ENCODE results near the gene CLPSL1. TPM values are rescaled to one million over a fixed set of nuclear protein-coding genes. Genes with fewer than 3 reads are reported as not detected.

Gene CLPSL1
- total and polyA plus RNA-seq, 2 experiments from 2014 or later: not detected

GRCh38 chr6:35795453-35796071, 14.7 kb downstream of the CLPSL1 start:
- ATAC-seq: no peak
- Histone ChIP-seq H3K79me2 (replicated peaks; ENCODE audit: insufficient read depth) (no peaks in the 10 kb centered on the region), H3K27ac (ENCODE audit: low read depth) (no peak overlapping the region), H3K4me3 (no peak overlapping the region), H3K36me3 (ENCODE audit: insufficient read depth) (no peaks in the 10 kb centered on the region), H3F3A (replicated peaks; ENCODE audit: low read depth) (peaks cover 6% of the 10 kb centered on the region; the same call in 1 of the 2 replicates), H3K4me2 (no peak overlapping the region), H2AFZ (no peak overlapping the region), H3K27me3 (ENCODE audit: insufficient read depth) (no peaks in the 10 kb centered on the region), H4K20me1 (replicated peaks; ENCODE audit: insufficient read depth) (no peaks in the 10 kb centered on the region), H3K9me2 (ENCODE audit: insufficient read depth) (peaks cover 14% of the 10 kb centered on the region; the same call in 1 of the 2 replicates), H3K4me1 (ENCODE audit: insufficient read depth) (peaks cover 8% of the 10 kb centered on the region)
- TF ChIP-seq EZH2 (IDR thresholded peaks at IDR 0.05; ENCODE audit: low read depth, unreplicated experiment): no peak
- TF ChIP-seq ZNF331 (CRISPR knock-in tag; IDR thresholded peaks at IDR 0.05; ENCODE audit: low read depth): no peak
- TF ChIP-seq JUNB (IDR thresholded peaks at IDR 0.05; ENCODE audit: unreplicated experiment): no peak
- TF ChIP-seq ETS1 (IDR thresholded peaks at IDR 0.05): no peak
- TF ChIP-seq STAT1 (IDR thresholded peaks at IDR 0.05; ENCODE audit: unreplicated experiment): no peak
- TF ChIP-seq CREB1 (CRISPR knock-in tag; IDR thresholded peaks at IDR 0.05; ENCODE audit: low read depth): no peak
- no peak for TF ChIP-seq CTCF (conservative IDR thresholded peaks at IDR 0.05; ENCODE audit: low read depth in 2 of 2)
- TF ChIP-seq, protein P1, sequence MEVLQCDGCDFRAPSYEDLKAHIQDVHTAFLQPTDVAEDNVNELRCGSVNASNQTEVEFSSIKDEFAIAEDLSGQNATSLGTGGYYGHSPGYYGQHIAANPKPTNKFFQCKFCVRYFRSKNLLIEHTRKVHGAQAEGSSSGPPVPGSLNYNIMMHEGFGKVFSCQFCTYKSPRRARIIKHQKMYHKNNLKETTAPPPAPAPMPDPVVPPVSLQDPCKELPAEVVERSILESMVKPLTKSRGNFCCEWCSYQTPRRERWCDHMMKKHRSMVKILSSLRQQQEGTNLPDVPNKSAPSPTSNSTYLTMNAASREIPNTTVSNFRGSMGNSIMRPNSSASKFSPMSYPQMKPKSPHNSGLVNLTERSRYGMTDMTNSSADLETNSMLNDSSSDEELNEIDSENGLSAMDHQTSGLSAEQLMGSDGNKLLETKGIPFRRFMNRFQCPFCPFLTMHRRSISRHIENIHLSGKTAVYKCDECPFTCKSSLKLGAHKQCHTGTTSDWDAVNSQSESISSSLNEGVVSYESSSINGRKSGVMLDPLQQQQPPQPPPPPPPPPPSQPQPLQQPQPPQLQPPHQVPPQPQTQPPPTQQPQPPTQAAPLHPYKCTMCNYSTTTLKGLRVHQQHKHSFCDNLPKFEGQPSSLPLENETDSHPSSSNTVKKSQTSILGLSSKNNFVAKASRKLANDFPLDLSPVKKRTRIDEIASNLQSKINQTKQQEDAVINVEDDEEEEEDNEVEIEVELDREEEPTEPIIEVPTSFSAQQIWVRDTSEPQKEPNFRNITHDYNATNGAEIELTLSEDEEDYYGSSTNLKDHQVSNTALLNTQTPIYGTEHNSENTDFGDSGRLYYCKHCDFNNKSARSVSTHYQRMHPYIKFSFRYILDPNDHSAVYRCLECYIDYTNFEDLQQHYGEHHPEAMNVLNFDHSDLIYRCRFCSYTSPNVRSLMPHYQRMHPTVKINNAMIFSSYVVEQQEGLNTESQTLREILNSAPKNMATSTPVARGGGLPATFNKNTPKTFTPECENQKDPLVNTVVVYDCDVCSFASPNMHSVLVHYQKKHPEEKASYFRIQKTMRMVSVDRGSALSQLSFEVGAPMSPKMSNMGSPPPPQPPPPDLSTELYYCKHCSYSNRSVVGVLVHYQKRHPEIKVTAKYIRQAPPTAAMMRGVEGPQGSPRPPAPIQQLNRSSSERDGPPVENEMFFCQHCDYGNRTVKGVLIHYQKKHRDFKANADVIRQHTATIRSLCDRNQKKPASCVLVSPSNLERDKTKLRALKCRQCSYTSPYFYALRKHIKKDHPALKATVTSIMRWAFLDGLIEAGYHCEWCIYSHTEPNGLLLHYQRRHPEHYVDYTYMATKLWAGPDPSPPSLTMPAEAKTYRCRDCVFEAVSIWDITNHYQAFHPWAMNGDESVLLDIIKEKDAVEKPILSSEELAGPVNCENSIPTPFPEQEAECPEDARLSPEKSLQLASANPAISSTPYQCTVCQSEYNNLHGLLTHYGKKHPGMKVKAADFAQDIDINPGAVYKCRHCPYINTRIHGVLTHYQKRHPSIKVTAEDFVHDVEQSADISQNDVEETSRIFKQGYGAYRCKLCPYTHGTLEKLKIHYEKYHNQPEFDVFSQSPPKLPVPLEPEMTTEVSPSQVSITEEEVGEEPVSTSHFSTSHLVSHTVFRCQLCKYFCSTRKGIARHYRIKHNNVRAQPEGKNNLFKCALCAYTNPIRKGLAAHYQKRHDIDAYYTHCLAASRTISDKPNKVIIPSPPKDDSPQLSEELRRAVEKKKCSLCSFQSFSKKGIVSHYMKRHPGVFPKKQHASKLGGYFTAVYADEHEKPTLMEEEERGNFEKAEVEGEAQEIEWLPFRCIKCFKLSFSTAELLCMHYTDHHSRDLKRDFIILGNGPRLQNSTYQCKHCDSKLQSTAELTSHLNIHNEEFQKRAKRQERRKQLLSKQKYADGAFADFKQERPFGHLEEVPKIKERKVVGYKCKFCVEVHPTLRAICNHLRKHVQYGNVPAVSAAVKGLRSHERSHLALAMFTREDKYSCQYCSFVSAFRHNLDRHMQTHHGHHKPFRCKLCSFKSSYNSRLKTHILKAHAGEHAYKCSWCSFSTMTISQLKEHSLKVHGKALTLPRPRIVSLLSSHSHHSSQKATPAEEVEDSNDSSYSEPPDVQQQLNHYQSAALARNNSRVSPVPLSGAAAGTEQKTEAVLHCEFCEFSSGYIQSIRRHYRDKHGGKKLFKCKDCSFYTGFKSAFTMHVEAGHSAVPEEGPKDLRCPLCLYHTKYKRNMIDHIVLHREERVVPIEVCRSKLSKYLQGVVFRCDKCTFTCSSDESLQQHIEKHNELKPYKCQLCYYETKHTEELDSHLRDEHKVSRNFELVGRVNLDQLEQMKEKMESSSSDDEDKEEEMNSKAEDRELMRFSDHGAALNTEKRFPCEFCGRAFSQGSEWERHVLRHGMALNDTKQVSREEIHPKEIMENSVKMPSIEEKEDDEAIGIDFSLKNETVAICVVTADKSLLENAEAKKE (CRISPR knock-in tag; IDR thresholded peaks at IDR 0.05): no peak
- no peak for TF ChIP-seq POLR2AphosphoS5 (IDR thresholded peaks at IDR 0.05; ENCODE audit: low read depth)
- no peak for TF ChIP-seq NANOG (IDR thresholded peaks at IDR 0.05; ENCODE audit: borderline replicate concordance)
- TF ChIP-seq ZNF114 (CRISPR knock-in tag; IDR thresholded peaks at IDR 0.05): no peak
- TF ChIP-seq REST (IDR thresholded peaks at IDR 0.05; ENCODE audit: unreplicated experiment): no peak
- no peak for TF ChIP-seq EZH2phosphoT487 (IDR thresholded peaks at IDR 0.05; ENCODE audit: unreplicated experiment)
- H3K27ac Mint-ChIP-seq: 0 out of 2 replicates have a peak overlapping the region, but pooled peaks have one; percentile 17
- no peak for DNase-seq (ENCODE audit: low spot score)
- H3K9me3 Mint-ChIP-seq: no peaks in the 10 kb centered on the region
- peaks cover 16% of the 10 kb centered on the region for H3K4me1 Mint-ChIP-seq
- no peaks in the 10 kb centered on the region for H3K36me3 Mint-ChIP-seq (ENCODE audit: low read depth)
- H3K27me3 Mint-ChIP-seq (ENCODE audit: insufficient read depth, low read depth, poor library complexity): peaks cover 8% of the 10 kb centered on the region
- H3K4me3 Mint-ChIP-seq: no peak overlapping the region

Measured in GM23338 (cell line).